Gastrocnemius medialis (tissue), 4 donors: ENCODE data around the gene LRIG1.

Experiments
- POLR2A ChIP-seq, 2 donors: fragments of 450-650 bp; IDR thresholded peaks; one replicate each; pipeline ENCODE4 v1.6.1; 2017; ENCODE audit warnings: antibody characterized with exemption in 2 of 2, mild to moderate bottlenecking in 2 of 2, moderate library complexity in 2 of 2
- TF ChIP-seq, protein P1 (sequence below), 5 experiments: fragments of 450-650 bp in 3 of 5; fragments of 200-600 bp in 2 of 5; sonication (generic) in 2 of 5; IDR thresholded peaks in 4 of 5; conservative IDR thresholded peaks in 1 of 5; 1 replicate in 4 of 5; 2 replicates in 1 of 5; pipeline ENCODE4 v1.5.1; 2016 to 2019; ENCODE audit warnings: antibody characterized with exemption in 5 of 5, mild to moderate bottlenecking in 3 of 5, moderate library complexity in 3 of 5

DNA sequence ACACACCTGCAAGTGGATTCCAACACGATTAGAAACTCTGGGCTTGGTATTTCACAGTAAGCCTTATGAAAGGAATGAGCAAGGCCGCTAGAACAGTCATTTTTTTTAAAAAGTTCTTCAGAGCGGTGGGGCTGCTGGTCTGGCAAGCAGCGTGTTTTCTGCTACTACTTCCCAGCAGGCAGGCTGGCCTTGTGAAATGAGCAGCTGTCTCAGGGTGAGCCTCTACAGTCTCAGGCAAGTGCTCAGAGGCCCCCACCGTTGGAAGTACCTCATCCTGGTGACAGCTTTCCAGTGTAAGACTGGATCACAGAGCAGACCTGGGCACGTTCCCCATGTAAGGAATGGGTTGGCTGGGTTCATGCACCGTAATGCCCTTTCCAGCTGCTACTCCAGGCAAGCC is 119.2 kb downstream of the LRIG1 start:
- no peak for TF ChIP-seq POLR2A (IDR thresholded peaks at IDR 0.05)
- TF ChIP-seq, protein P1, sequence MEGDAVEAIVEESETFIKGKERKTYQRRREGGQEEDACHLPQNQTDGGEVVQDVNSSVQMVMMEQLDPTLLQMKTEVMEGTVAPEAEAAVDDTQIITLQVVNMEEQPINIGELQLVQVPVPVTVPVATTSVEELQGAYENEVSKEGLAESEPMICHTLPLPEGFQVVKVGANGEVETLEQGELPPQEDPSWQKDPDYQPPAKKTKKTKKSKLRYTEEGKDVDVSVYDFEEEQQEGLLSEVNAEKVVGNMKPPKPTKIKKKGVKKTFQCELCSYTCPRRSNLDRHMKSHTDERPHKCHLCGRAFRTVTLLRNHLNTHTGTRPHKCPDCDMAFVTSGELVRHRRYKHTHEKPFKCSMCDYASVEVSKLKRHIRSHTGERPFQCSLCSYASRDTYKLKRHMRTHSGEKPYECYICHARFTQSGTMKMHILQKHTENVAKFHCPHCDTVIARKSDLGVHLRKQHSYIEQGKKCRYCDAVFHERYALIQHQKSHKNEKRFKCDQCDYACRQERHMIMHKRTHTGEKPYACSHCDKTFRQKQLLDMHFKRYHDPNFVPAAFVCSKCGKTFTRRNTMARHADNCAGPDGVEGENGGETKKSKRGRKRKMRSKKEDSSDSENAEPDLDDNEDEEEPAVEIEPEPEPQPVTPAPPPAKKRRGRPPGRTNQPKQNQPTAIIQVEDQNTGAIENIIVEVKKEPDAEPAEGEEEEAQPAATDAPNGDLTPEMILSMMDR (IDR thresholded peaks at IDR 0.05 in 4 of 5, conservative IDR thresholded peaks at IDR 0.05 in 1 of 5) = no peak
